ENCODE results near the gene GOLIM4. TPM values are rescaled to one million over a fixed set of nuclear protein-coding genes. Genes with fewer than 3 reads are reported as not detected.

Gene GOLIM4
- total RNA-seq, 2 experiments from 2014 or later: 3.1 to 3.2 TPM

- Mint-ChIP-seq H3K4me1 (no peaks in the 10 kb centered on the region), H3K4me3 (no peak overlapping the region), H3K27ac (no peak overlapping the region), H3K9me3 (no peaks in the 10 kb centered on the region), H3K27me3 (peaks cover 8% of the 10 kb centered on the region), H3K36me3 (no peaks in the 10 kb centered on the region)
- ATAC-seq (ENCODE audit: low read depth) (no peak), DNase-seq (no peak)
- POLR2A ChIA-PET: no interaction called here
These were observed 94.5 kb downstream of the GOLIM4 start for GRCh38 chr3:168001244-168001643.

- peaks cover 8% of the 10 kb centered on the region for H3K27me3 Mint-ChIP-seq
- no peaks in the 10 kb centered on the region for H3K4me1 Mint-ChIP-seq
- H3K27ac Mint-ChIP-seq: no peak overlapping the region
- H3K9me3 Mint-ChIP-seq: no peaks in the 10 kb centered on the region
- POLR2A ChIA-PET: no interaction called here
- ATAC-seq (ENCODE audit: low read depth) (no peak), DNase-seq (no peak)
- no peaks in the 10 kb centered on the region for H3K36me3 Mint-ChIP-seq
- no peak overlapping the region for H3K4me3 Mint-ChIP-seq
These were observed 97.5 kb downstream of the GOLIM4 start for GRCh38 chr3:167998253-167998652.

- H3K27ac Mint-ChIP-seq: no peak overlapping the region
- peaks cover 8% of the 10 kb centered on the region for H3K27me3 Mint-ChIP-seq
- ATAC-seq (ENCODE audit: low read depth) (no peak), DNase-seq (no peak)
- H3K9me3 Mint-ChIP-seq: no peaks in the 10 kb centered on the region
- no peaks in the 10 kb centered on the region for H3K36me3 Mint-ChIP-seq
- no peak overlapping the region for H3K4me3 Mint-ChIP-seq
- POLR2A ChIA-PET: no interaction called here
- H3K4me1 Mint-ChIP-seq: no peaks in the 10 kb centered on the region
These were observed 99.2 kb downstream of the GOLIM4 start for GRCh38 chr3:167996514-167996913.

GRCh38 chr3:167992381-167992780 is 103.3 kb downstream of the GOLIM4 start:
- no peaks in the 10 kb centered on the region for H3K9me3 Mint-ChIP-seq
- ATAC-seq (ENCODE audit: low read depth) (no peak), DNase-seq (no peak)
- no peaks in the 10 kb centered on the region for H3K4me1 Mint-ChIP-seq
- H3K27ac Mint-ChIP-seq: no peak overlapping the region
- H3K27me3 Mint-ChIP-seq: peaks cover 4% of the 10 kb centered on the region
- POLR2A ChIA-PET: no interaction called here
- no peaks in the 10 kb centered on the region for H3K36me3 Mint-ChIP-seq
- no peak overlapping the region for H3K4me3 Mint-ChIP-seq

GRCh38 chr3:167991213-167991612 is 104.5 kb downstream of the GOLIM4 start:
- Mint-ChIP-seq H3K36me3 (no peaks in the 10 kb centered on the region), H3K4me3 (no peak overlapping the region), H3K9me3 (no peaks in the 10 kb centered on the region), H3K4me1 (no peaks in the 10 kb centered on the region), H3K27me3 (peaks cover 2% of the 10 kb centered on the region), H3K27ac (no peak overlapping the region)
- DNase-seq (no peak), ATAC-seq (ENCODE audit: low read depth) (no peak)
- POLR2A ChIA-PET: no interaction called here

- POLR2A ChIA-PET: no interaction called here
- ATAC-seq (ENCODE audit: low read depth): no peak
- H3K4me1 Mint-ChIP-seq: no peaks in the 10 kb centered on the region
- no peak overlapping the region for H3K27ac Mint-ChIP-seq
- H3K36me3 Mint-ChIP-seq: no peaks in the 10 kb centered on the region
- peaks cover 4% of the 10 kb centered on the region for H3K27me3 Mint-ChIP-seq
- H3K4me3 Mint-ChIP-seq: no peak overlapping the region
- H3K9me3 Mint-ChIP-seq: no peaks in the 10 kb centered on the region
- no peak for DNase-seq
These were observed 105.7 kb downstream of the GOLIM4 start for GRCh38 chr3:167989999-167990398.

- H3K27me3 Mint-ChIP-seq: peaks cover 4% of the 10 kb centered on the region
- H3K27ac Mint-ChIP-seq: no peak overlapping the region
- no peaks in the 10 kb centered on the region for H3K36me3 Mint-ChIP-seq
- H3K4me3 Mint-ChIP-seq: no peak overlapping the region
- POLR2A ChIA-PET: no interaction called here
- DNase-seq (no peak), ATAC-seq (ENCODE audit: low read depth) (no peak)
- no peaks in the 10 kb centered on the region for H3K4me1 Mint-ChIP-seq
- H3K9me3 Mint-ChIP-seq: no peaks in the 10 kb centered on the region
These were observed 106.7 kb downstream of the GOLIM4 start for GRCh38 chr3:167989066-167989465.

- DNase-seq: no peak
- H3K36me3 Mint-ChIP-seq: no peaks in the 10 kb centered on the region
- H3K9me3 Mint-ChIP-seq: no peaks in the 10 kb centered on the region
- no peak overlapping the region for H3K4me3 Mint-ChIP-seq
- peaks cover 4% of the 10 kb centered on the region for H3K27me3 Mint-ChIP-seq
- no peak overlapping the region for H3K27ac Mint-ChIP-seq
- ATAC-seq (ENCODE audit: low read depth): no peak
- no peaks in the 10 kb centered on the region for H3K4me1 Mint-ChIP-seq
- POLR2A ChIA-PET: no interaction called here
These were observed 112.1 kb downstream of the GOLIM4 start for GRCh38 chr3:167983583-167983982.

- Mint-ChIP-seq H3K9me3 (no peaks in the 10 kb centered on the region), H3K4me1 (no peaks in the 10 kb centered on the region), H3K36me3 (no peaks in the 10 kb centered on the region), H3K4me3 (no peak overlapping the region), H3K27me3 (peaks cover 7% of the 10 kb centered on the region), H3K27ac (no peak overlapping the region)
- no peak for ATAC-seq (ENCODE audit: low read depth)
- DNase-seq: no peak
- POLR2A ChIA-PET: no interaction called here
These were observed 117.2 kb downstream of the GOLIM4 start for GRCh38 chr3:167978486-167978885.

- Mint-ChIP-seq H3K27ac (no peak overlapping the region), H3K4me1 (no peaks in the 10 kb centered on the region), H3K9me3 (no peaks in the 10 kb centered on the region), H3K36me3 (no peaks in the 10 kb centered on the region), H3K4me3 (no peak overlapping the region), H3K27me3 (peaks cover 7% of the 10 kb centered on the region)
- no peak for DNase-seq
- POLR2A ChIA-PET: no interaction called here
- no peak for ATAC-seq (ENCODE audit: low read depth)
These were observed 117.7 kb downstream of the GOLIM4 start for GRCh38 chr3:167978071-167978470.

GRCh38 chr3:167976516-167977361 is 119.0 kb downstream of the GOLIM4 start:
- Mint-ChIP-seq H3K36me3 (no peaks in the 10 kb centered on the region), H3K27me3 (peaks cover 7% of the 10 kb centered on the region), H3K27ac (no peak overlapping the region), H3K9me3 (no peaks in the 10 kb centered on the region), H3K4me1 (no peaks in the 10 kb centered on the region), H3K4me3 (no peak overlapping the region)
- ATAC-seq (ENCODE audit: low read depth): no peak
- DNase-seq: no peak
- POLR2A ChIA-PET: no interaction called here

GRCh38 chr3:167973901-167974300 is 121.8 kb downstream of the GOLIM4 start:
- Mint-ChIP-seq H3K4me3 (no peak overlapping the region), H3K4me1 (no peaks in the 10 kb centered on the region), H3K27ac (no peak overlapping the region), H3K27me3 (peaks cover 13% of the 10 kb centered on the region), H3K9me3 (no peaks in the 10 kb centered on the region), H3K36me3 (no peaks in the 10 kb centered on the region)
- POLR2A ChIA-PET: no interaction called here
- DNase-seq (no peak), ATAC-seq (ENCODE audit: low read depth) (no peak)

- POLR2A ChIA-PET: no interaction called here
- ATAC-seq (ENCODE audit: low read depth): no peak
- H3K27me3 Mint-ChIP-seq: peaks cover 16% of the 10 kb centered on the region
- H3K36me3 Mint-ChIP-seq: no peaks in the 10 kb centered on the region
- H3K27ac Mint-ChIP-seq: no peak overlapping the region
- DNase-seq: no peak
- no peaks in the 10 kb centered on the region for H3K4me1 Mint-ChIP-seq
- no peaks in the 10 kb centered on the region for H3K9me3 Mint-ChIP-seq
- no peak overlapping the region for H3K4me3 Mint-ChIP-seq
These were observed 122.7 kb downstream of the GOLIM4 start for GRCh38 chr3:167973046-167973445.

GRCh38 chr3:167972502-167972901 is 123.2 kb downstream of the GOLIM4 start:
- no peak overlapping the region for H3K4me3 Mint-ChIP-seq
- ATAC-seq (ENCODE audit: low read depth): no peak
- H3K27me3 Mint-ChIP-seq: peaks cover 16% of the 10 kb centered on the region
- POLR2A ChIA-PET: no interaction called here
- no peaks in the 10 kb centered on the region for H3K36me3 Mint-ChIP-seq
- H3K4me1 Mint-ChIP-seq: no peaks in the 10 kb centered on the region
- no peak for DNase-seq
- H3K9me3 Mint-ChIP-seq: no peaks in the 10 kb centered on the region
- no peak overlapping the region for H3K27ac Mint-ChIP-seq
